Activated T-helper 1 cell treated with anti-CD3 and anti-CD28 coated beads, Interleukin-2, amount 50 U/mL, for 16 hours (primary cell): Measurements from ENCODE around the gene TNNC1.

Source experiments
- DNase-seq, 2 donors: peaks; one replicate each; pipeline ENCODE4 v3.0.0-alpha.2; 2020; ENCODE audit warnings: low read depth in 1 of 2, low spot score in 1 of 2

Gene TNNC1

GRCh38 chr3:52432225-52432624 lies 21.6 kb downstream of the TNNC1 start:
- DNase-seq: no peak

GRCh38 chr3:52431459-52432223 lies 22.2 kb downstream of the TNNC1 start:
- DNase-seq: no peak

- no peak for DNase-seq
Observed at GRCh38 chr3:52430416-52430810, 23.4 kb downstream of the TNNC1 start.

- no peak for DNase-seq
Observed at GRCh38 chr3:52429779-52430415, 23.9 kb downstream of the TNNC1 start.

- DNase-seq: no peak
Observed at GRCh38 chr3:52429031-52429430, 24.8 kb downstream of the TNNC1 start.

GRCh38 chr3:52428151-52429005 lies 25.5 kb downstream of the TNNC1 start:
- no peak for DNase-seq

- no peak for DNase-seq
Observed at GRCh38 chr3:52423173-52423572, 30.7 kb downstream of the TNNC1 start.

GRCh38 chr3:52422669-52423068 lies 31.2 kb downstream of the TNNC1 start:
- DNase-seq: no peak

GRCh38 chr3:52420388-52420787 lies 33.5 kb downstream of the TNNC1 start:
- DNase-seq: no peak

- no peak for DNase-seq
Observed at GRCh38 chr3:52415800-52416199, 38.0 kb downstream of the TNNC1 start.

GRCh38 chr3:52408466-52408865 lies 45.4 kb downstream of the TNNC1 start:
- no peak for DNase-seq

GRCh38 chr3:52407779-52408178 lies 46.1 kb downstream of the TNNC1 start:
- DNase-seq: no peak

- no peak for DNase-seq
Observed at GRCh38 chr3:52406791-52407510, 46.9 kb downstream of the TNNC1 start.

- no peak for DNase-seq
Observed at GRCh38 chr3:52406231-52406661, 47.6 kb downstream of the TNNC1 start.

GRCh38 chr3:52405601-52406110 lies 48.2 kb downstream of the TNNC1 start:
- DNase-seq: no peak

- DNase-seq: no peak
Observed at GRCh38 chr3:52405066-52405465, 48.8 kb downstream of the TNNC1 start.

- no peak for DNase-seq
Observed at GRCh38 chr3:52404391-52404790, 49.5 kb downstream of the TNNC1 start.

GRCh38 chr3:52403955-52404354 lies 49.9 kb downstream of the TNNC1 start:
- no peak for DNase-seq

GRCh38 chr3:52403271-52403841 lies 50.5 kb downstream of the TNNC1 start:
- no peak for DNase-seq

GRCh38 chr3:52402706-52403270 lies 51.1 kb downstream of the TNNC1 start:
- no peak for DNase-seq
